Measurements from ENCODE around the gene AP4B1.

- no peak for TF ChIP-seq CTCF (IDR thresholded peaks at IDR 0.05)
- no peak for TF ChIP-seq POLR2A (IDR thresholded peaks at IDR 0.05)
These were observed 5.5 kb downstream of the AP4B1 start for GRCh38 chr1:113899111-113899510.

Measured in right lobe of liver (tissue), 4 donors.